ENCODE measurements around the gene MUSK. TPM values are rescaled to one million over a fixed set of nuclear protein-coding genes. Genes with fewer than 3 reads are reported as not detected.

The MUSK gene
- total and polyA plus RNA-seq, 2 of the 8 experiments (the other 6 are each of a cell fraction or from before 2014, with no cell fraction given) = not detected

DNA sequence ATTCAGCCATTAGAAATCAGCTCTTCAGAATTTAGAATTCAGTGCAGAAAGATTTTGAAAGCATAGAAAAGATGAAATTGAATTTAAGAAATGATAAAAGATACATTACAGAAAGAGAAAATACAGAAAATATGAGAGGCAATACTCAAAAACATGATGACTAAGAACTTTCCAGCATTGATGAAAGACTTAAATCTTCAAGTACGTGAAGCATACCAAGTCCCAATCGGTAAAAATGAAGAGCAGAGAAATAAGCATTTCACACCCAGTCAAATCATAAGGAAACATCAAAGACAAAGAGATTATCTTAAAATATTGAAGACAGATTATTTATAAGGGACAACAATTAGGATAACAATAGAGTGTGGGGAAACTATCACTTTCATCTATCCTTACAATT is 35.1 kb downstream of the MUSK start:
- no peak overlapping the region for H4K8ac ChIP-seq (ENCODE audit: extremely low read depth, insufficient read depth, low read length)
- no peak overlapping the region for H3K27ac ChIP-seq (ENCODE audit: low read depth, low read length)
- POLR2A ChIA-PET (ENCODE audit: partially characterized antibody) = interaction anchor here (0.7 kb wide), 1 partner anchor 384 kb away, joined by 3 read pairs; no protein-coding TSS in a partner anchor
- no peak overlapping the region for H3K23ac ChIP-seq (ENCODE audit: insufficient read length)
- no peaks in the 10 kb centered on the region for H4K20me1 ChIP-seq (replicated peaks in 1 of 2; ENCODE audit: control insufficient read depth in 1 of 2, insufficient read depth in 2 of 2, low read length in 2 of 2)
- H3K9me3 ChIP-seq (ENCODE audit: insufficient read depth in 2 of 2, low read depth in 1 of 2, low read length in 1 of 2) = no peaks in the 10 kb centered on the region
- no peaks in the 10 kb centered on the region for H3K4me1 ChIP-seq (replicated peaks in 1 of 4; ENCODE audit: control insufficient read depth in 3 of 4, insufficient read depth in 4 of 4, low read length in 3 of 4)
- H3K56ac ChIP-seq (replicated peaks; ENCODE audit: insufficient read length, low read depth, low read length) = no peak overlapping the region
- H3K4me3 ChIP-seq (ENCODE audit: extremely low read depth in 1 of 4, insufficient read depth in 2 of 4, low read depth in 3 of 4, low read length in 4 of 4) = no peak overlapping the region
- H2AK5ac ChIP-seq (ENCODE audit: low read depth, low read length) = no peak overlapping the region
- no peak overlapping the region for H2BK12ac ChIP-seq (ENCODE audit: low read depth, low read length)
- no peak overlapping the region for H3K4me2 ChIP-seq (ENCODE audit: insufficient read depth in 1 of 2, low read depth in 2 of 2, low read length in 2 of 2)
- TF ChIP-seq RXRA (IDR thresholded peaks at IDR 0.05; ENCODE audit: insufficient read depth, low read depth, low read length) (no peak), SRF (IDR thresholded peaks at IDR 0.05; ENCODE audit: low read depth, low read length) (no peak), KDM5A (IDR thresholded peaks at IDR 0.05; ENCODE audit: low read length) (no peak), SIRT6 (IDR thresholded peaks at IDR 0.05; ENCODE audit: low read length) (no peak), BCL11A (IDR thresholded peaks at IDR 0.05; ENCODE audit: low read depth in 2 of 2, low read length in 2 of 2) (no peak), CREB1 (IDR thresholded peaks at IDR 0.05) (no peak), NANOG (IDR thresholded peaks at IDR 0.05; ENCODE audit: insufficient read depth, low read depth, low read length, poor library complexity, severe bottlenecking) (no peak), HDAC6 (IDR thresholded peaks at IDR 0.05; ENCODE audit: low read depth, low read length) (no peak), KDM1A (IDR thresholded peaks at IDR 0.05; ENCODE audit: borderline replicate concordance, low read length) (no peak), MAFK (IDR thresholded peaks at IDR 0.05; ENCODE audit: low read depth, low read length) (no peak), CBX5 (IDR thresholded peaks at IDR 0.05; ENCODE audit: low read depth, low read length) (no peak), POLR2A (IDR thresholded peaks at IDR 0.05; ENCODE audit: control extremely low read depth in 1 of 2, low read depth in 2 of 2, low read length in 2 of 2) (no peak)
- TF ChIP-seq, protein P1, sequence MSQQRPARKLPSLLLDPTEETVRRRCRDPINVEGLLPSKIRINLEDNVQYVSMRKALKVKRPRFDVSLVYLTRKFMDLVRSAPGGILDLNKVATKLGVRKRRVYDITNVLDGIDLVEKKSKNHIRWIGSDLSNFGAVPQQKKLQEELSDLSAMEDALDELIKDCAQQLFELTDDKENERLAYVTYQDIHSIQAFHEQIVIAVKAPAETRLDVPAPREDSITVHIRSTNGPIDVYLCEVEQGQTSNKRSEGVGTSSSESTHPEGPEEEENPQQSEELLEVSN (IDR thresholded peaks at IDR 0.05) = no peak
- H2BK20ac ChIP-seq (ENCODE audit: low read length) = no peak overlapping the region
- no peak overlapping the region for H2AFZ ChIP-seq (ENCODE audit: low read length)
- H3K36me3 ChIP-seq (ENCODE audit: control insufficient read depth in 2 of 4, insufficient read depth in 4 of 4, low read length in 3 of 4) = no peaks in the 10 kb centered on the region
- no peak overlapping the region for H4K5ac ChIP-seq (ENCODE audit: insufficient read length, low read depth, low read length)
- no peak overlapping the region for H3K9ac ChIP-seq (replicated peaks in 1 of 4; ENCODE audit: extremely low read depth in 1 of 4, low read depth in 3 of 4, low read length in 3 of 4)
- H3K4ac ChIP-seq (replicated peaks; ENCODE audit: insufficient read length, low read depth, low read length) = no peak overlapping the region
- FAIRE-seq (no peak), DNase-seq (ENCODE audit: low read depth in 1 of 2, low spot score in 2 of 2) (no peak)
- H3K14ac ChIP-seq (ENCODE audit: insufficient read length) = no peak overlapping the region
- H3K27me3 ChIP-seq (replicated peaks in 1 of 4; ENCODE audit: control insufficient read depth in 3 of 4, extremely low read depth in 1 of 4, insufficient read depth in 3 of 4, low read length in 3 of 4) = no peaks in the 10 kb centered on the region
- no peaks in the 10 kb centered on the region for H3K79me2 ChIP-seq (ENCODE audit: control insufficient read depth in 1 of 2, insufficient read depth in 2 of 2, low read length in 2 of 2)
- WGBS, 2 experiments (ENCODE audit: extremely low coverage in 1 of 2, insufficient coverage in 1 of 2, insufficient read length in 1 of 2, insufficient replicate concordance in 2 of 2, low coverage in 1 of 2, low lambda C conversion rate in 2 of 2, missing lambda C conversion rate in 1 of 2) = 95% methylated on average over 2 of the region's 2 CpGs; no CpG with 5 or more reads in 1 of the 2 experiments
- no peak overlapping the region for H2BK5ac ChIP-seq (ENCODE audit: low read depth, low read length)
- H3K18ac ChIP-seq (ENCODE audit: extremely low read depth, low read length) = no peak overlapping the region
- no peak overlapping the region for H2BK120ac ChIP-seq (replicated peaks; ENCODE audit: low read depth, low read length)
- CTCF ChIA-PET (ENCODE audit: partially characterized antibody) = no interaction called here
- no peak overlapping the region for H2BK15ac ChIP-seq (ENCODE audit: low read length)
- no peaks in the 10 kb centered on the region for H3K79me1 ChIP-seq (ENCODE audit: low read depth, low read length)
- no peaks in the 10 kb centered on the region for H3K23me2 ChIP-seq (ENCODE audit: low read depth, low read length)
- no peak overlapping the region for H4K91ac ChIP-seq (replicated peaks; ENCODE audit: insufficient read length, low read length)
